Amniotic epithelial cell (primary cell): ENCODE measurements around the gene SLC9A3.

Experiments used
- DNase-seq: peaks from one replicate; pipeline ENCODE4 v3.0.0-alpha.2; 2010; ENCODE audit warnings: low read depth

The SLC9A3 gene

DNA sequence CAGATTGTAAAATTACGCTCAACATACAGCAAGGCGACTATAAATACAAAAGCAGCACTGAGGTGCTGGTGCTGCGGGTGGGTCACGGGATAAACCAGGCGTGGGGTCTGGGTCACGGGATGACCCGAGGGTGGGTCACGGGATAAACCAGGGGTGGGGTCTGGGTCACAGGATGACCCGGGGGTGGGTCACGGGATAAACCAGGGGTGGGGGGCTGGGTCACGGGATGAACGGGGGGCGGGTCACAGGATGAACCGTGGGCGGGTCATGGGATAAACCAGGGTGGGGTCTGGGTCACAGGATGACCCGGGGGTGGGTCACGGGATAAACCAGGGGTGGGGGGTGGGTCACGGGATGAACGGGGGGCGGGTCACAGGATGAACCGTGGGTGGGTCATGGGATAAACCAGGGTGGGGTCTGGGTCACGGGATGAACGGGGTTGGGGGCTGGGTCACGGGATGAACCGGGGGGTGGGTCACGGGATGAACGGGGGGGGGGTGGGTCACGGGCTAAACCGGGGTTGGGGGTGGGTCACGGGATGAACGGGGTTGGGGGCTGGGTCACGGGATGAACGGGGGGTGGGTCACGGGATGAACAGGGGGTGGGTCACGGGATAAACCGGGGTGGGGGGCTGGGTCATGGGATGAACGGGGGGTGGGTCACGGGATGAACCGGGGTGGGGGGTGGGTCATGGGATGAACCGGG lies 30.2 kb upstream of the SLC9A3 start:
- no peak for DNase-seq

DNA sequence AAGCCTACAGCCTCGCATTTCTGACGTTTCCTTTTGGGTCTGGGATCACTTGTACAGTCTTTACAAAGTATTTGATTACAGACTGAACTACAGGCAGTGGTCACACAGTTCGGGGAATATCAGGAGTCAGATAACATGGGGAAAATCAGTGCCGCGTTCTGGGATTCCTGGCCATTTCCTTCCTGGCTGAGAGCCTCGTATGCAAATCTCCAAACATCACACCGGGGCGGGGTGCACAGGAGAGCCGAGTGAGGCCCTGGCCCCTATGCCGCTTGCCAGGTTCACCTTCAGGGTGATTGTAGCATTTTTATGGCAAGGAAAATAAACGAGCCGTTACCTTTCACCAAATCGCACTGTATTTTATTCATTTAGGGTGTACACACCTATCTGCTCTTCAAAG lies 29.6 kb upstream of the SLC9A3 start:
- DNase-seq, result no peak

GRCh38 chr5:551406-551805 lies 27.2 kb upstream of the SLC9A3 start:
- DNase-seq, result no peak

DNA sequence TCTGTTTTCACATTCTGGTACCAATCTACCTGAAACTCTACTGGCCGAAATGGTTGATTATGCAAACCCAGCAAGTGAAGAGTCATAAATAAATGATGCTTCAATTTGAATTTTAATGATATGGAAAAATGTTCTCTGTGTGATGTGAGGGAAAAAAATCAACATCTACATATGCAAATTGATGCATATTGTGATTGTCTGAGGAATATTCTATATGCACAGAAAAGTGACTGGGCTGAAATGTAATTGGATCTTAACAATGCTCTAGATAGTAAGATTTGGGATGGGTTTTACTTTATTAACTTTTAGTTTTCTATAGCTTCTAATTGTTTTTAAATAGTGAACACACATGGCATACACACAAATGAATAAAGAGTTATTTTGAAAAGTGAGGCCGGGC lies 25.0 kb upstream of the SLC9A3 start:
- DNase-seq, result no peak

GRCh38 chr5:548256-548655 lies 24.0 kb upstream of the SLC9A3 start:
- peak; percentile 19 for DNase-seq

DNA sequence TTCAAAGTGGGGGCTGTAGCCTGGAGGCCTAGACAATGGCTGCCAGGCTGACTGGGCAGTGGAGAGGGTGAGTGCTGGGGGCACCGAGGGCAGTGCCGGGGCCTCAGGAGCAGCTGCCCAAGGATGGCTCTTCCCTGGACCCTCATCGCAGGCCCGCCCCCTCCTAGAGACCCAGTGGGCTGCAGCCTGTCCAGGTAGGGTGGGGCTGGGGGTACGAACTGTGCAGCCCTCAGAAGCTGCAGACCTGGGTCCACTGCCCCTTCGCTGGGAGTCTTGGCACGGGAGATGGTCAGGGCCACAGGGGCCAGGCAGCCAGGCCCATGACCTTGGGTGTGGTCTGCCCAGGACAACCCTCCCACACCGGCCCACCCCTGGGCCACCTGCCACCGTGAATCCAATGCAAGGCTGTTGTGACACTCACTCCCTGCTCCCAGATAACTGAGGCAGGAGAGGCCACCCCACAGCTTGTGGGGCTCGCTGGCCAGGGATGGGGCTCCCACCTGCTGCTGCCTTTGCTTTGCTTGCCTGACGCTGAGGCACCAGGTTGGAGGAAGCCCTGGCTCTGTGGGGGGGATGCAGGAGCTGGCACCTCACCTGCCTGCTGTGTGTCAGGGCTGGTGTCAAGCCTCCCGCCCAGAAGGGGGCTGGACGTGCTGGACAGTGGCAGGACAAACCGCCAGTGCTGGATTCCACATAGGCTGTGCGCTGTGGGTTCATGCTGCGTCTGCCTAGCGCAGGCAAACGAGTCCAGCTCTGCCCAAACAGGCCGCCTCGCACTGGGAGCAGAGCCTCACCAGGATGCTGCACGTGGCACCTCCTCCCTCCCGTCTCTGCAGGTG lies 23.1 kb upstream of the SLC9A3 start:
- DNase-seq, result no peak

DNA sequence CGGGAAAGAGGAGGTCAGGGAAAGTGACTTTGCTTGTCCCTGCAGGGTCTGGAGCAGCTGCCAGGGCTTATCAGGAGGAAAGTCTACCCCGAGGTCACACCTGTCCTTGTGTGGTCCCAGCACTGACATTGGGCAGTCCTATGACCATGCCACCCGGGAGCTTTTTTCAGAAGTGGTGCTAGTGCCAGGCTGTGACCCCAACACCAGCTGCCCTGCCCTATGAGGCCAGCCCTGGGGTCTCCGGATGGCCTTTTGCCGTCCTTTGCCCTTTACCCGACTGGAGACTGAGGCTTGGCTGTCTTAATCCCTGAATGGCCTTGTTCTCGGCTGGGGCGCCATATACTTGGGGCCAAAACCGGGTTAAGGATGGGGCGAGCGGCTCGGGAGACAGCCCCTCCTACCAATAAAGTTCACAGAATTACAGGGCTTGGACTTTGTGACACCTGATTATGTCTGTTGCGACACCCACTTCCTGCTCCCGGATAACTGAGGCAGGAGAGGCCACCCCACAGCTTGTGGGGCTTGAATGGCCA lies 22.2 kb upstream of the SLC9A3 start:
- no peak for DNase-seq

DNA sequence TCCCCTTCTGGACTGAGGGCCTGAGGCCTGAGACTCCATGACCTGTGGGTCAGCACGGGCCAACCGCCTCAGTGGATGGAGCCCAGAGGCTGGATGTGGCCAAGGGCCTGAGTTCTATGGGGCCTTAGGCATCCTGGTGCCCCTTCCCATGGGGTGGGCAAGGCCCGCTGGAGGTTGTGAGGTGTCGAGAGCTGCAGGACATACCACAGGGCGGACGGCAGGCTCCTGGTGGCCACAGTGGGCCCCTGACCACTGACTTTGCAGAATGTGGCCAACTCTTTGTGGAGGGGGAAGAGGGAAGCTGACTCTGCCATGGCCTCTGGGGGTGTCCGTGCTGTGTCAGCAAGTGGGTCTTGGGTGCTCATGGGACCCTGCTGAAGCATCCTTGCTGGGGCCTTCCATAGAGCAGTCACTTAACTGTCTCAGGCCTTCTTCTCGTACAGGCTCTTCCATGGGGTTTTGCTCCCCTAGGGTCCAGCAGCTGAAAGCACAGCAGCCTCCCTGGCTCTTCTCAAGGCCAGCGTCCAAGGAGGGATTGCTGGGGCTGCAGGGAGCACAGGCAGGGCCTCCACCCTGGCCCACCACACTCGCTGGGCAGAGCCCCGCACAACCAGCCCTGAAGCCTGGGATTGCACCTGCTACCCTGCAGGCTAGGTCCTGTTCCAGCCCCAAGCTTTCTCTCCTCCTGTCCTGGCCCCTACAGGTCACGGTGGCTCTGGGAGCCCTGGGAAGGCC lies 21.6 kb upstream of the SLC9A3 start:
- DNase-seq, result no peak

DNA sequence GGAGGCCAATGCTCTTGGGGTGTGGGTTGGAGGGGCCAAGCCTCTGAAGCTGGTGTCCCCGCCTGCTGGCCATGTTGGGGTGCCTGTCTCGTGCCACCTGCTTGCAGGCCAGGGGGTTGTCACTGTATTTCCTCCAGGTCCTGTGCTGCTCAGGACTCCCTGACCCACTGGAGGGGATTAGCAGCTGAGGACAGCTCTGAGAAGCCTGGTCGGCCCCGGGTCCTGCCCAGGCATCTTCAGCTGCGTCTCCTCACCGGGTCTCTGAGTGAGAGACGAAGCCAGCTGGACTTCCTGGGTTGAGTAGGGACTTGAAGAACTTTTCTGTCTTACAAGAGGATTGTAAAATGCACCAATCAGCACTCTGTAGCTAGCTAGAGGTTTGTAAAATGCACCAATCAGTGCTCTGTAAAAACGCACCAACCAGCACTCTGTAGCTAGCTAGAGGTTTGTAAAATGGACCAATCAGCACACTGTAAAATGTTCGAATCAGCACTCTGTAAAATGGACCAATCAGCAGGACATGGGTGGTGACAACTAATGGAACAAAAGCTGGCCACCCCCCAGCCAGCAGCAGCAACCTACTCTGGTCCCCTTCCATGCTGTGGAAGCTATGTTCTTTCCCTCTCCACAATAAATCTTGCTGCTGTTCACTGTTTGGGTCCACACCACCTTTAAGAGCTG lies 20.6 kb upstream of the SLC9A3 start:
- no peak for DNase-seq

GRCh38 chr5:543755-544674 lies 19.8 kb upstream of the SLC9A3 start:
- no peak for DNase-seq

- no peak for DNase-seq
These were observed 19.1 kb upstream of the SLC9A3 start for GRCh38 chr5:543351-543750.

GRCh38 chr5:542319-543311 lies 18.4 kb upstream of the SLC9A3 start:
- DNase-seq, result no peak

DNA sequence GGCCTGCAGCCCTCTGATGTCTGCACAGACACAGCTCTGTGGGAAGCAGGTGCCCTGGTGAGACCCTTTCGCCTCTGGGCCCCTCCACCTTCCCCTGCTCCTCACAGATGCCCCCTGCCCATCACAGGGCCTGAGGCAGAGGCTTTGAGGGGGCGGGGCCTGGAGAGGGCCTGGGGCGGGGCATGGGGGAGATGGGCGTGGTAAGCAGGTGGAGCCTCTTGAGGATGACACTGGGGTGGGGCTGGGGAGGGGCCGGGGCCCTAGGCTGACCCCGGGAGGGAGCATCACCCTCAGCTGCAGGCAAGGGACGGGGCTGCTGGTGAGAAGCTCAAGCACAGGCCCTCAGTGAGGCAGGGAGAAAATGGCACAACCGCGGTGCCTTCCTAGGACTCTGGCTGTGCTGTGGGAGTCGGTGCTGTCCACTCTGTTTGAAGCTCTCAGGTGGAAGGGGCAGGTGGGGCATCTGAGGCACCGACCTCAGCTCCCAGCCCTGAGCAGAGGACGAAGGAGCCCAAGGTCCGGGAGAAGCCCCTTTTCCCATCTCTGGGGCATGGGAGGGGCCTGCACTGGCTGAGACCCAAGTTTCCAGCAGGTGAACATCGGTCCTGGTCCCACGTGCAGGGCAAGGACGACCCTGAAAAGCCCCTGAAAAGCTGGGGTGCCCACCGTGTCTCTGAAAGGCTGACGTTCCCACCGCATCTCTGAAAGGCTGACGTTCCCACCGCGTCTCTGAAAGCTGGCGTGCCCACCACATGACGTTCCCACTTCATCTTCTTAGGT lies 17.5 kb upstream of the SLC9A3 start:
- no peak for DNase-seq

DNA sequence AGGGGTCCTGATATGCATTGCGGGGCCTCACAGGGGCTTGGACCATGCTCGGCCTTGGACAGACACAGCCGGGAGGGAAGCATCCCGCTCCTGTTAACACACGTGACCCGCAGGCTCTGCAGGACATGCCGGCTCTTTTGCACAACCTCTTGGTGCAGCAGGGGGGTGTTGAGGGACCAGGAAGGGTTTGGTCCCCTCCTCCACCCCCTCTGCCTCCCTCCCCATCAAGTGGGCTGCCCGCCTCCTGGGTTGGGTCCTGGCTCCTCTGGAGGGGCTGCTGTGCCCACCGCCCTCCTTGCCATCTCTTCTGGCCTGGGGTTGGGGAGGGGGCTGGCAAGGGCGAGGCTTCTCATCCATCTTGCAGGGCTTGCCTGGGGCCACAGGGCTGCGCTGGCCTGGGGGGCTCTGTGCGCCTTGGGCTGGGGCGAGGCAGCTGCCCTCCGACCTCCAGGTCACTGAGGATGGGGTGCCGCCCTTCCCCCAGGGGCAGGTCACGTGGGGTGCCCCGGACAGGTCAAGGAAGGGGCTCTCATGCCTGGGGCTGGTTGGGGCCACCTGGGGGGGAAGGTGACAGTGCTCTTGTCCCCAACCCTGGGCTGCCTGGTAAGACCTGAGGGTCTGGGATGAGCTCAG lies 16.8 kb upstream of the SLC9A3 start:
- DNase-seq, result no peak

- no peak for DNase-seq
These were observed 16.0 kb upstream of the SLC9A3 start for GRCh38 chr5:540071-540905.

DNA sequence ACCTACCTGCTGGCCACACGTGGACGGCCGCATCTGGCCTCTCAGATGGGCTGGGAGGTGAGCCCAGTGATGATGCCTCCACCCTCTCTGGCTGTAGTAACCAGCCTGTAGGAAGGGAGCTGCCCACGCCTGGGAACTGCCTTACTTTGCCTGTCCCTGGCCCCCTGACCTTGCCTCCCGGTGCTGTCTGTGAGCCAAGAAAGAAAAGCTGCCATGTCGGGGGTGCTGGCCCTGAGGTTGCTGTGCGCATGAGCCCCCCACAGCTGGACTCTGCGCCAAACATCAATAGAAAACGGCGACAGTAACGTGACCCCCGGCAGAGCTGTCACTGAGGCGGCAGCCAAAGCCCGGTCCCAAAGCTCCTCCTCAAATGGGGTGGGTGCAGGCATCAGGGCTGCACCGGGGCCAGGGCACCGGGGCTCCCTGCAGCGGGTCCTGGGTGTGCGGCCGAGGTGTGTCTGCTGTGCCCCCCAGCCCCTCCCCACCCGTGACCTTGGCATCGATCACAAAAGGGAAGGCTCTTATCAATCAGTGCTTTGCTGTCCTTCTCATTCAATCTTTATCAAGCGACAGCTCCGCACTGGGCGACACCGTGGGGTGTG lies 15.3 kb upstream of the SLC9A3 start:
- no peak for DNase-seq
